GM18867 (cell line): ENCODE measurements around the gene PKHD1.

Experiments used
- ATAC-seq: cut with Tn5 transposase; IDR thresholded peaks from one replicate; pipeline ENCODE4 v1.9.1; 2021; ENCODE audit warnings: mild to moderate bottlenecking, moderate library complexity; ENCODE audit not compliant: unreplicated experiment

Gene PKHD1

GRCh38 chr6:51813904-51814303, 273.5 kb downstream of the PKHD1 start:
- ATAC-seq = no peak

- ATAC-seq = no peak
Observed at GRCh38 chr6:51812231-51812630, 275.2 kb downstream of the PKHD1 start.

- ATAC-seq = no peak
Observed at GRCh38 chr6:51805517-51805916, 281.9 kb downstream of the PKHD1 start.

- ATAC-seq = no peak
Observed at GRCh38 chr6:51800603-51801002, 286.8 kb downstream of the PKHD1 start.

GRCh38 chr6:51793393-51793792, 294.0 kb downstream of the PKHD1 start:
- ATAC-seq = no peak

GRCh38 chr6:51792273-51793030, 295.0 kb downstream of the PKHD1 start:
- ATAC-seq = no peak

- ATAC-seq = no peak
Observed at GRCh38 chr6:51790946-51791345, 296.5 kb downstream of the PKHD1 start.

- ATAC-seq = no peak
Observed at GRCh38 chr6:51788121-51788520, 299.3 kb downstream of the PKHD1 start.

GRCh38 chr6:51778666-51779065, 308.7 kb downstream of the PKHD1 start:
- ATAC-seq = no peak

- no peak for ATAC-seq
Observed at GRCh38 chr6:51777618-51778017, 309.8 kb downstream of the PKHD1 start.

- ATAC-seq = no peak
Observed at GRCh38 chr6:51775942-51776860, 311.2 kb downstream of the PKHD1 start.

GRCh38 chr6:51768087-51768486, 319.3 kb downstream of the PKHD1 start:
- ATAC-seq = no peak

- no peak for ATAC-seq
Observed at GRCh38 chr6:51765230-51765629, 322.2 kb downstream of the PKHD1 start.

GRCh38 chr6:51753635-51754034, 333.8 kb downstream of the PKHD1 start:
- peak; percentile 71 for ATAC-seq

GRCh38 chr6:51743999-51744398, 343.4 kb downstream of the PKHD1 start:
- no peak for ATAC-seq

GRCh38 chr6:51740658-51741057, 346.8 kb downstream of the PKHD1 start:
- no peak for ATAC-seq

- no peak for ATAC-seq
Observed at GRCh38 chr6:51738614-51739013, 348.8 kb downstream of the PKHD1 start.

GRCh38 chr6:51737580-51738360, 349.6 kb downstream of the PKHD1 start:
- ATAC-seq = no peak

GRCh38 chr6:51725155-51725554, 362.3 kb downstream of the PKHD1 start:
- ATAC-seq = no peak

- no peak for ATAC-seq
Observed at GRCh38 chr6:51720327-51720726, 367.1 kb downstream of the PKHD1 start.

GRCh38 chr6:51719297-51719696, 368.1 kb downstream of the PKHD1 start:
- no peak for ATAC-seq
